ENCODE measurements around the gene TANGO2.

DNA sequence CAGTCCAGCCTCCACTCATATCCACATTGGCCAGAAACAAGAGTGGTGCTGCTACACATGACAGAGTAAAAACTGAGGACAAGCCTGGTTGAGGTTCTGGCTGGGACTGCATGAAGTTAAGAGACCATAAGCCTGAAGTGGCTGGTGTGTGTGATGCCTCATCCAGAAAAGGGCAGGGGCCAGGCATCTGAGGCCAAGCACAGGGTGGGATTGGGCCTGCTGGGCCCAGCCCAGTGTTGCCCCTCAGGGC lies 29.6 kb upstream of the TANGO2 start:
- TF ChIP-seq CREB1 (IDR thresholded peaks at IDR 0.05; ENCODE audit: low read depth), result no peak
- no peak for TF ChIP-seq ESRRA (IDR thresholded peaks at IDR 0.05; ENCODE audit: low read length)
- no peak for TF ChIP-seq EP300 (IDR thresholded peaks at IDR 0.05; ENCODE audit: borderline replicate concordance in 1 of 2, control insufficient read depth in 1 of 2, low read depth in 2 of 2, low read length in 2 of 2)
- TF ChIP-seq, protein P1, sequence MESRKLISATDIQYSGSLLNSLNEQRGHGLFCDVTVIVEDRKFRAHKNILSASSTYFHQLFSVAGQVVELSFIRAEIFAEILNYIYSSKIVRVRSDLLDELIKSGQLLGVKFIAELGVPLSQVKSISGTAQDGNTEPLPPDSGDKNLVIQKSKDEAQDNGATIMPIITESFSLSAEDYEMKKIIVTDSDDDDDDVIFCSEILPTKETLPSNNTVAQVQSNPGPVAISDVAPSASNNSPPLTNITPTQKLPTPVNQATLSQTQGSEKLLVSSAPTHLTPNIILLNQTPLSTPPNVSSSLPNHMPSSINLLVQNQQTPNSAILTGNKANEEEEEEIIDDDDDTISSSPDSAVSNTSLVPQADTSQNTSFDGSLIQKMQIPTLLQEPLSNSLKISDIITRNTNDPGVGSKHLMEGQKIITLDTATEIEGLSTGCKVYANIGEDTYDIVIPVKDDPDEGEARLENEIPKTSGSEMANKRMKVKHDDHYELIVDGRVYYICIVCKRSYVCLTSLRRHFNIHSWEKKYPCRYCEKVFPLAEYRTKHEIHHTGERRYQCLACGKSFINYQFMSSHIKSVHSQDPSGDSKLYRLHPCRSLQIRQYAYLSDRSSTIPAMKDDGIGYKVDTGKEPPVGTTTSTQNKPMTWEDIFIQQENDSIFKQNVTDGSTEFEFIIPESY (IDR thresholded peaks at IDR 0.05), result no peak
- no peak for TF ChIP-seq POLR2A (IDR thresholded peaks at IDR 0.05; ENCODE audit: low read depth, low read length)
- TF ChIP-seq, protein P2, sequence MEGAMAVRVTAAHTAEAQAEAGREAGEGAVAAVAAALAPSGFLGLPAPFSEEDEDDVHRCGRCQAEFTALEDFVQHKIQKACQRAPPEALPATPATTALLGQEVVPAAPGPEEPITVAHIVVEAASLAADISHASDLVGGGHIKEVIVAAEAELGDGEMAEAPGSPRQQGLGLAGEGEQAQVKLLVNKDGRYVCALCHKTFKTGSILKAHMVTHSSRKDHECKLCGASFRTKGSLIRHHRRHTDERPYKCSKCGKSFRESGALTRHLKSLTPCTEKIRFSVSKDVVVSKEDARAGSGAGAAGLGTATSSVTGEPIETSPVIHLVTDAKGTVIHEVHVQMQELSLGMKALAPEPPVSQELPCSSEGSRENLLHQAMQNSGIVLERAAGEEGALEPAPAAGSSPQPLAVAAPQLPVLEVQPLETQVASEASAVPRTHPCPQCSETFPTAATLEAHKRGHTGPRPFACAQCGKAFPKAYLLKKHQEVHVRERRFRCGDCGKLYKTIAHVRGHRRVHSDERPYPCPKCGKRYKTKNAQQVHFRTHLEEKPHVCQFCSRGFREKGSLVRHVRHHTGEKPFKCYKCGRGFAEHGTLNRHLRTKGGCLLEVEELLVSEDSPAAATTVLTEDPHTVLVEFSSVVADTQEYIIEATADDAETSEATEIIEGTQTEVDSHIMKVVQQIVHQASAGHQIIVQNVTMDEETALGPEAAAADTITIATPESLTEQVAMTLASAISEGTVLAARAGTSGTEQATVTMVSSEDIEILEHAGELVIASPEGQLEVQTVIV (IDR thresholded peaks at IDR 0.05; ENCODE audit: borderline replicate concordance, partially characterized antibody), result no peak
- TF ChIP-seq, protein P3, sequence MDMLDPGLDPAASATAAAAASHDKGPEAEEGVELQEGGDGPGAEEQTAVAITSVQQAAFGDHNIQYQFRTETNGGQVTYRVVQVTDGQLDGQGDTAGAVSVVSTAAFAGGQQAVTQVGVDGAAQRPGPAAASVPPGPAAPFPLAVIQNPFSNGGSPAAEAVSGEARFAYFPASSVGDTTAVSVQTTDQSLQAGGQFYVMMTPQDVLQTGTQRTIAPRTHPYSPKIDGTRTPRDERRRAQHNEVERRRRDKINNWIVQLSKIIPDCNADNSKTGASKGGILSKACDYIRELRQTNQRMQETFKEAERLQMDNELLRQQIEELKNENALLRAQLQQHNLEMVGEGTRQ (IDR thresholded peaks at IDR 0.05; ENCODE audit: borderline replicate concordance, low read depth, low read length), result no peak
- no peak for TF ChIP-seq POLR2AphosphoS5 (IDR thresholded peaks at IDR 0.05; ENCODE audit: low read length)
- TF ChIP-seq ZNF24 (IDR thresholded peaks at IDR 0.05), result no peak
- TF ChIP-seq, protein P4, sequence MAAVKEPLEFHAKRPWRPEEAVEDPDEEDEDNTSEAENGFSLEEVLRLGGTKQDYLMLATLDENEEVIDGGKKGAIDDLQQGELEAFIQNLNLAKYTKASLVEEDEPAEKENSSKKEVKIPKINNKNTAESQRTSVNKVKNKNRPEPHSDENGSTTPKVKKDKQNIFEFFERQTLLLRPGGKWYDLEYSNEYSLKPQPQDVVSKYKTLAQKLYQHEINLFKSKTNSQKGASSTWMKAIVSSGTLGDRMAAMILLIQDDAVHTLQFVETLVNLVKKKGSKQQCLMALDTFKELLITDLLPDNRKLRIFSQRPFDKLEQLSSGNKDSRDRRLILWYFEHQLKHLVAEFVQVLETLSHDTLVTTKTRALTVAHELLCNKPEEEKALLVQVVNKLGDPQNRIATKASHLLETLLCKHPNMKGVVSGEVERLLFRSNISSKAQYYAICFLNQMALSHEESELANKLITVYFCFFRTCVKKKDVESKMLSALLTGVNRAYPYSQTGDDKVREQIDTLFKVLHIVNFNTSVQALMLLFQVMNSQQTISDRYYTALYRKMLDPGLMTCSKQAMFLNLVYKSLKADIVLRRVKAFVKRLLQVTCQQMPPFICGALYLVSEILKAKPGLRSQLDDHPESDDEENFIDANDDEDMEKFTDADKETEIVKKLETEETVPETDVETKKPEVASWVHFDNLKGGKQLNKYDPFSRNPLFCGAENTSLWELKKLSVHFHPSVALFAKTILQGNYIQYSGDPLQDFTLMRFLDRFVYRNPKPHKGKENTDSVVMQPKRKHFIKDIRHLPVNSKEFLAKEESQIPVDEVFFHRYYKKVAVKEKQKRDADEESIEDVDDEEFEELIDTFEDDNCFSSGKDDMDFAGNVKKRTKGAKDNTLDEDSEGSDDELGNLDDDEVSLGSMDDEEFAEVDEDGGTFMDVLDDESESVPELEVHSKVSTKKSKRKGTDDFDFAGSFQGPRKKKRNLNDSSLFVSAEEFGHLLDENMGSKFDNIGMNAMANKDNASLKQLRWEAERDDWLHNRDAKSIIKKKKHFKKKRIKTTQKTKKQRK (IDR thresholded peaks at IDR 0.05; ENCODE audit: low read depth, low read length), result no peak
